NCI-H2196 treated with DMSO at 0.1 percent for 48 hours (cell line): ENCODE data around the gene DDX10.
"Not testable (repeated sequence)": the region's sequence is repeated elsewhere in the genome, so short reads cannot be mapped to it uniquely, and the experiment has no call there.

Source experiments
- DNase-seq: peaks from one replicate; lab custom pipeline; 2025; ENCODE audit not compliant: unreplicated experiment; lab: John Stamatoyannopoulos, UW

The DDX10 gene

GRCh38 chr11:108713076-108713790, 48.4 kb downstream of the DDX10 start:
- DNase-seq: no peak

GRCh38 chr11:108715239-108715638, 50.4 kb downstream of the DDX10 start:
- no peak for DNase-seq

GRCh38 chr11:108718466-108718865, 53.6 kb downstream of the DDX10 start:
- no peak for DNase-seq

GRCh38 chr11:108724974-108725689, 60.3 kb downstream of the DDX10 start:
- DNase-seq: no peak

GRCh38 chr11:108726077-108726800, 61.4 kb downstream of the DDX10 start:
- DNase-seq: no peak

- no peak for DNase-seq
Observed at GRCh38 chr11:108727665-108728064, 62.8 kb downstream of the DDX10 start.

GRCh38 chr11:108729227-108729871, 64.5 kb downstream of the DDX10 start:
- DNase-seq: no peak

- peak; percentile 15 for DNase-seq
Observed at GRCh38 chr11:108732395-108732794, 67.5 kb downstream of the DDX10 start.

- DNase-seq: no peak
Observed at GRCh38 chr11:108733479-108734116, 68.7 kb downstream of the DDX10 start.

- no peak for DNase-seq
Observed at GRCh38 chr11:108734283-108734682, 69.4 kb downstream of the DDX10 start.

- no peak for DNase-seq
Observed at GRCh38 chr11:108734956-108735559, 70.2 kb downstream of the DDX10 start.

GRCh38 chr11:108740132-108740531, 75.3 kb downstream of the DDX10 start:
- DNase-seq: not testable (repeated sequence)

- no peak for DNase-seq
Observed at GRCh38 chr11:108743851-108744250, 79.0 kb downstream of the DDX10 start.

GRCh38 chr11:108748968-108749367, 84.1 kb downstream of the DDX10 start:
- no peak for DNase-seq

- DNase-seq: no peak
Observed at GRCh38 chr11:108751444-108751843, 86.6 kb downstream of the DDX10 start.

GRCh38 chr11:108752297-108752751, 87.5 kb downstream of the DDX10 start:
- no peak for DNase-seq

- no peak for DNase-seq
Observed at GRCh38 chr11:108754901-108755625, 90.2 kb downstream of the DDX10 start.

- DNase-seq: no peak
Observed at GRCh38 chr11:108757630-108758029, 92.8 kb downstream of the DDX10 start.

GRCh38 chr11:108758458-108758857, 93.6 kb downstream of the DDX10 start:
- DNase-seq: no peak
